ENCODE data around the gene UTP14A. TPM values are rescaled to one million over a fixed set of nuclear protein-coding genes. Genes with fewer than 3 reads are reported as not detected.

UTP14A gene
- polyA plus RNA-seq, 1 of the 3 experiments (the other 2 are of a cell fraction), result 25.4 TPM

- DNase-seq, result no peak
- POLR2A ChIA-PET, result interaction anchor here (0.6 kb wide), 1 partner anchor 104 kb away, joined by 3 read pairs; no protein-coding TSS in a partner anchor
Measured at GRCh38 chrX:129956765-129957164, 50.8 kb downstream of the UTP14A start.

More at GRCh38 chrX:129956765-129957164, 50.8 kb downstream of the UTP14A start:
- WGBS (ENCODE audit: low lambda C conversion rate), result 37% methylated on average over 10 of the region's 20 CpGs
- H3K9ac ChIP-seq, result no peak overlapping the region
- no peaks in the 10 kb centered on the region for H3K36me3 ChIP-seq (replicated peaks in 1 of 2; ENCODE audit: control insufficient read depth in 1 of 2, insufficient read depth in 2 of 2, low read length in 1 of 2)
- H3K27me3 ChIP-seq (ENCODE audit: insufficient read depth), result peaks cover 48% of the 10 kb centered on the region
- CTCF ChIA-PET, result interaction anchor here (0.6 kb wide), 1 partner anchor 1603 kb away, joined by 3 read pairs; no protein-coding TSS in a partner anchor
- TF ChIP-seq RCOR1 (IDR thresholded peaks at IDR 0.05; ENCODE audit: low read length) (no peak), MEF2A (IDR thresholded peaks at IDR 0.05; ENCODE audit: borderline replicate concordance, low read depth) (no peak), RFX5 (IDR thresholded peaks at IDR 0.05; ENCODE audit: low read length) (no peak), MAX (IDR thresholded peaks at IDR 0.05; ENCODE audit: low read depth) (no peak), TAF1 (IDR thresholded peaks at IDR 0.05; ENCODE audit: borderline replicate concordance, low read depth, low read length) (no peak), USF2 (IDR thresholded peaks at IDR 0.05; ENCODE audit: borderline replicate concordance, low read depth, low read length) (no peak), TCF12 (IDR thresholded peaks at IDR 0.05) (no peak), REST (IDR thresholded peaks at IDR 0.05; ENCODE audit: low read depth, low read length) (no peak), GABPA (IDR thresholded peaks at IDR 0.05; ENCODE audit: low read depth) (no peak), CTCF (IDR thresholded peaks at IDR 0.05) (no peak), NFIC (IDR thresholded peaks at IDR 0.05; ENCODE audit: borderline replicate concordance) (no peak), MXI1 (IDR thresholded peaks at IDR 0.05; ENCODE audit: low read depth, low read length) (no peak), JUND (IDR thresholded peaks at IDR 0.05) (no peak), SMC3 (IDR thresholded peaks at IDR 0.05; ENCODE audit: low read depth, low read length) (no peak), FOXM1 (IDR thresholded peaks at IDR 0.05; ENCODE audit: low read depth) (no peak), ZBTB33 (IDR thresholded peaks at IDR 0.05; ENCODE audit: borderline replicate concordance, low read depth) (no peak), RXRA (IDR thresholded peaks at IDR 0.05; ENCODE audit: borderline replicate concordance, low read depth) (no peak), CHD2 (IDR thresholded peaks at IDR 0.05; ENCODE audit: low read length, partially characterized antibody) (no peak), FOXJ3 (CRISPR knock-in tag; IDR thresholded peaks at IDR 0.05) (no peak), POLR2AphosphoS5 (IDR thresholded peaks at IDR 0.05; ENCODE audit: low read depth, low read length) (no peak)
- H3K9me3 ChIP-seq, result no peaks in the 10 kb centered on the region
- H3K4me3 ChIP-seq (ENCODE audit: low read depth in 2 of 2, low read length in 1 of 2), result peak overlapping the region in 1 of 2 experiments; percentile 42; a peak in 2 of 4 replicates
- peak overlapping the region; percentile 76; the same call in 1 of the 2 replicates for H3K4me2 ChIP-seq
- peaks cover 0 to 6% of the 10 kb centered on the region in 2 experiments; a peak in 1 of 4 replicates for H3K4me1 ChIP-seq (ENCODE audit: control insufficient read depth in 1 of 2, insufficient read depth in 2 of 2, low read depth in 1 of 2, low read length in 1 of 2)
- no peak overlapping the region for H2AFZ ChIP-seq (ENCODE audit: low read depth)
- no peaks in the 10 kb centered on the region for H3K79me2 ChIP-seq (ENCODE audit: insufficient read depth)
- H3F3A ChIP-seq (replicated peaks; ENCODE audit: insufficient read depth), result peaks cover 8% of the 10 kb centered on the region
- no peak overlapping the region for H3K27ac ChIP-seq (ENCODE audit: low read depth in 2 of 2, low read length in 1 of 2)
- no peaks in the 10 kb centered on the region for H4K20me1 ChIP-seq (ENCODE audit: insufficient read depth)
- H3K9me2 ChIP-seq, result no peaks in the 10 kb centered on the region
